Stomach smooth muscle (tissue), 2 donors: ENCODE measurements around the gene PIGO.

ENCODE experiments used
- H3K27ac ChIP-seq: one replicate; pipeline ENCODE4 v1.7.0; 2013; ENCODE audit warnings: mild to moderate bottlenecking, low read length, inconsistent platforms
- H3K27me3 ChIP-seq, 2 donors: one replicate each; pipeline ENCODE4 v1.7.0; 2013; ENCODE audit warnings: low read length in 2 of 2; ENCODE audit not compliant: insufficient read depth in 2 of 2, control insufficient read depth in 1 of 2
- H3K36me3 ChIP-seq, 2 donors: one replicate each; pipeline ENCODE4 v1.7.0; 2013; ENCODE audit warnings: low read length in 2 of 2; ENCODE audit not compliant: control insufficient read depth in 2 of 2, insufficient read depth in 2 of 2
- H3K4me1 ChIP-seq: one replicate; pipeline ENCODE4 v1.7.0; 2013; ENCODE audit warnings: low read length; ENCODE audit not compliant: control insufficient read depth, insufficient read depth
- H3K4me3 ChIP-seq, 2 donors: one replicate each; pipeline ENCODE4 v1.7.0; 2013; ENCODE audit warnings: low read length in 2 of 2
- H3K9ac ChIP-seq, 2 donors: one replicate each; pipeline ENCODE4 v1.7.0; 2013; ENCODE audit warnings: low read length in 2 of 2, mild to moderate bottlenecking in 1 of 2
- H3K9me3 ChIP-seq, 2 donors: one replicate each; pipeline ENCODE4 v1.7.0; 2013; ENCODE audit warnings: low read length in 2 of 2; ENCODE audit not compliant: control insufficient read depth in 2 of 2
- donor health status: healthy.
- donor health status: Pancreatic carcinoma.

Gene PIGO

DNA sequence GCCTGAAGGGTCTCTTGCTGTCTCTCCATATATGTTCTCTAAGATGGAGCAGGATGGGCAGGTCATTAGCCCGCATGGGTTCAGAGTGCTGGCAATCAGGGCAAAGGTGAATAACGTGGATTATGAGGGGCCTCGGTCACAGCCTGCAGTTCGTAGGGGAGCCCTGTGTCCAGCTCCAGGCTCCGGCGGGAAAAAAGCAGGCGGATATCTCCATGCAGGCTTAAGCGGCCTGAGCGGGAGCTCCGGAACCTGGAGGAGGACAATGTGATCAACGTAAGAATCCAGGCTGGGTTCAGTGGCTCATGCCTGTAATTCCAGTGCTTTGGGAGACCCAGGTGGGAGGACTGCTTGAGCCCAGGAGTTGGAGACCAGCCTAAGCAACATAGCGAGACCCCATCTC is 8.7 kb upstream of the PIGO start:
- Histone ChIP-seq H3K27ac (no peak overlapping the region), H3K9ac (no peak overlapping the region), H3K4me3 (no peak overlapping the region), H3K36me3 (peaks cover 20 to 46% of the 10 kb centered on the region in 2 donors), H3K9me3 (no peaks in the 10 kb centered on the region), H3K27me3 (no peaks in the 10 kb centered on the region), H3K4me1 (peaks cover 36% of the 10 kb centered on the region)

DNA sequence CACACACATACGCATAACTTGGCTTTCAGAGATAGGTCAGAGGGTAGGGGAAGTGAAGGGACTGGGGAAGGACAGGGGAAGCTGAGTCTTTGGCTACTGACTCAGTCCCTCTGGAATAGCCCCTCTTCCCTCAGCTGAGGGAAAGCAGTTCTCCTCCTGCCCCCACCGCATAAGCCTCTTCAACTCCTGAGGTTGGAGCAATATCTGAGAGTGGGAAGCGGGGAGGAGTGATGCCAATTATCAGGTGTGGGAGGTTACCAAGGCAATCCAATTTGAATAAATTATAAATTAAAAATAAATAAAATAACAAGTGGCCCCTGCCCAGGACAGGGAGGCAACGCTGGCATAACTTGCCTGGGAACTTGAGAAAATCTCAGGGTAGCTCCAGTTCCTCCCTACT is 8.2 kb upstream of the PIGO start:
- Histone ChIP-seq H3K9ac (no peak overlapping the region), H3K27ac (no peak overlapping the region), H3K4me1 (peaks cover 30% of the 10 kb centered on the region), H3K4me3 (no peak overlapping the region), H3K27me3 (no peaks in the 10 kb centered on the region), H3K36me3 (peaks cover 24 to 51% of the 10 kb centered on the region in 2 donors), H3K9me3 (no peaks in the 10 kb centered on the region)

DNA sequence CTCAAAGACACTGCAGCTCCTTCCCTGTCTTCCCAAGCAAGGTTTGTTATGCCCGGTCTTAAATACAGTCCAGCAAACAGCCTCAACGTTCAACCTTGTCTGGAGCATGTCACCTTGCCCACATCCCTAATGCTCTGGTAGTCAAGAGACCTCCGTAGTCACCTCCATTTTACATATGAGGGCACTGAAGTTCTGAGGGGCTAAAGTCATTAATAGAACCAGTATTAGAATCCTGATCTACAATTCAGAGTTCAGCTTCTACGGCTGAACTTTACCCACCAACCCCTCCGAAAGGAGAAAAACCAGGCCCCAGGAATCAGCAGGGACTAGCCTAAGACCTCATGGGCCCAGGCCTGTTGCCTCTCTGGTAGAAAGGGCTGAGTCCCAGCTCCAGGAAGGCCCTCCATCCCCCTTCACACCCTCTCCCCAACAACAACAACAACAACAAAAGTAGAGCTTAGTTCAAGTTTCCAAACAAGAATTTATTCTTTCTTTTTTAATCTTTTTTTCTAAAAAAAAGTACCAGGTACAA is 7.3 kb upstream of the PIGO start:
- Histone ChIP-seq H3K4me1 (peaks cover 25% of the 10 kb centered on the region), H3K27me3 (no peaks in the 10 kb centered on the region), H3K4me3 (peak overlapping the region; percentile 83 to 96), H3K9me3 (no peaks in the 10 kb centered on the region), H3K27ac (peak overlapping the region; percentile 94), H3K9ac (peak overlapping the region; percentile 92 to 98), H3K36me3 (peaks cover 27 to 57% of the 10 kb centered on the region in 2 donors)

DNA sequence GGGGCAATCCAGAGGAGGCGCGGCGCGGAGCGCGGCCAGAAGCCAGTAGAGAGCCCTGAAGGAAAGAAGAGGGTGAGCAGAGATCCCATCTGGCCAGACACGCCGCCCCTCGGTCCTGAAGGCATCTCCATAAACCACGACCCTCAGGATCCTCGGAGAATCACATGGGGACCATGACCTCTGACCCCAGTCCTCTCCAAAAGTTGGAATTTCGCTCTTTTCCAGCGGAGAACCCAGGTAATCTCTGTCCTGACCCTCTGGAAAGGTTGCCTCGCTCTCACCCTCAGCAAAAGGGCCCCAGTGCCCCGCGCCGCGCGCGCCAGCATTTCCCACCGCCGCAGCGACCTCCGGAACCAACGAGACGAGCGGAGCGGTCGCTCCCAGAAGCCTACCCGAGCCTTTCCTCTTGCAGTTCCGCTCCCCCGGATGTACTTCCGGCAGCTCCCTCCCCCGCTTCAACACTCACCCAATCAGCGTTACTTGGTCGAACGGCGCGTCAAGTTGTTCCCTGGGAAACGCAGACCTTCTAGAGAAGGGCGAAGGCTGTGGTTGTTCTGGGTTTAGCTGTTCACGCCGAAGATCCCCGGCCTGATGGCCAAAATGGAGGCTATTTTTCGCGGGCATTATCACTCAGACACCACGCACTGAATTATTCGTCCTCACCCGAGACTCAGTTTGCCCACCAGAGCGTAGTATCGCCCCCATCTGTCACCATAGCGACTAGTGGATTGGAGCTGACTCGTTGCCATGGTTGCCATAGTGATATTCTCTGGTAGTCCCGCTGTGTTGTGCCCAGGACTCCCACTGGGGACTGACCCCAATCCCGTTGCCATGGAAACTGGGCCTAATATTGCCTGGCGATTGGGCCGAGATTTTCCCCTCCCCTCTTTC is 6.6 kb upstream of the PIGO start, which contains the start of gene STOML2:
Gene STOML2 (minus strand): TSS at position 363 of the 891 bp plus-strand sequence. CDS start 37 bp downstream, at position 326.
- Histone ChIP-seq H3K9me3 (no peaks in the 10 kb centered on the region), H3K9ac (peak within 1 kb of the TSS; percentile 92 to 98), H3K4me3 (peak within 1 kb of the TSS; percentile 83 to 96), H3K4me1 (peaks cover 25% of the 10 kb centered on the region), H3K27ac (peak within 1 kb of the TSS; percentile 94), H3K27me3 (no peaks in the 10 kb centered on the region), H3K36me3 (peaks cover 27 to 51% of the 10 kb centered on the region in 2 donors)

- peak overlapping the region; percentile 83 to 96 for H3K4me3 ChIP-seq
- H3K27me3 ChIP-seq, result no peaks in the 10 kb centered on the region
- peaks cover 27 to 49% of the 10 kb centered on the region in 2 donors for H3K36me3 ChIP-seq
- no peaks in the 10 kb centered on the region for H3K9me3 ChIP-seq
- peaks cover 25% of the 10 kb centered on the region for H3K4me1 ChIP-seq
- peak overlapping the region; percentile 92 to 98 for H3K9ac ChIP-seq
- peak overlapping the region; percentile 94 for H3K27ac ChIP-seq
Observed at GRCh38 chr9:35102465-35102768, 6.0 kb upstream of the PIGO start.

- H3K27ac ChIP-seq, result no peak overlapping the region
- H3K36me3 ChIP-seq, result peaks cover 24 to 34% of the 10 kb centered on the region in 2 donors
- no peaks in the 10 kb centered on the region for H3K9me3 ChIP-seq
- no peak overlapping the region for H3K9ac ChIP-seq
- H3K4me1 ChIP-seq, result peaks cover 24% of the 10 kb centered on the region
- H3K27me3 ChIP-seq, result no peaks in the 10 kb centered on the region
- no peak overlapping the region for H3K4me3 ChIP-seq
Observed at GRCh38 chr9:35097573-35097972, 1.2 kb upstream of the PIGO start.

GRCh38 chr9:35091536-35091935 is 4.9 kb downstream of the PIGO start:
- no peak overlapping the region for H3K4me3 ChIP-seq

DNA sequence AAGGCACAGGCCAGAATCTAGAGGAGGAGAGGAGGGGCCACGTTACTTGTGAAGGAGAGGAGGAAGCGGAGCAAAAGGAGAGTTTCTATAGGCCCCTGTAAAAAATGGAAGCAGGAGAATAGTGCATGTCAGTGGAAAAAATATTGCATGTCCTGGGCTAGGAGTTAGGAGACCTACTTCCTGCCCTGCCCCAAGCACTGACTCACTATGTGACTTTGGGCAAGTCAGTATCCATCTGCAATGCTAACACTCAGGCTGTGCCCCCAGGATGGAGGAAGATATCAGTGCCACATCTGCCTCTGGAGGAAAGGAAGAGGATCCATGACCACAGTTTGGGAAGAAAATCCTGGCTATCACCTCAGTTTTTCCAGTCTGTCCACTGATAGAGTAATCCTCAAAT is 7.0 kb downstream of the PIGO start:
- no peaks in the 10 kb centered on the region for H3K9me3 ChIP-seq
- H3K27ac ChIP-seq, result no peak overlapping the region
- no peaks in the 10 kb centered on the region for H3K4me1 ChIP-seq
- peaks cover 36 to 49% of the 10 kb centered on the region in 2 donors for H3K36me3 ChIP-seq
- H3K27me3 ChIP-seq, result no peaks in the 10 kb centered on the region
- no peak overlapping the region for H3K9ac ChIP-seq
- H3K4me3 ChIP-seq, result no peak overlapping the region

More at GRCh38 chr9:35091536-35091935, 4.9 kb downstream of the PIGO start:
- no peaks in the 10 kb centered on the region for H3K9me3 ChIP-seq
- peaks cover 9% of the 10 kb centered on the region for H3K4me1 ChIP-seq
- no peaks in the 10 kb centered on the region for H3K27me3 ChIP-seq
- H3K36me3 ChIP-seq, result peaks cover 36 to 49% of the 10 kb centered on the region in 2 donors
- H3K9ac ChIP-seq, result no peak overlapping the region
- H3K27ac ChIP-seq, result no peak overlapping the region

GRCh38 chr9:35085078-35085477 is 11.3 kb downstream of the PIGO start:
- Histone ChIP-seq H3K27me3 (no peaks in the 10 kb centered on the region), H3K9me3 (no peaks in the 10 kb centered on the region), H3K4me1 (no peaks in the 10 kb centered on the region), H3K27ac (no peak overlapping the region), H3K36me3 (peaks cover 12 to 21% of the 10 kb centered on the region in 2 donors), H3K4me3 (no peak overlapping the region), H3K9ac (no peak overlapping the region)

- H3K9ac ChIP-seq, result peak within 1 kb of the TSS; percentile 46 to 74
- H3K4me3 ChIP-seq, result peak within 1 kb of the TSS; percentile 89 to 90
- H3K4me1 ChIP-seq, result peaks cover 18% of the 10 kb centered on the region
- peaks cover 0 to 7% of the 10 kb centered on the region in 2 donors for H3K36me3 ChIP-seq
- no peaks in the 10 kb centered on the region for H3K27me3 ChIP-seq
- H3K9me3 ChIP-seq, result no peaks in the 10 kb centered on the region
- peak within 1 kb of the TSS; percentile 62 for H3K27ac ChIP-seq
Observed at GRCh38 chr9:35079426-35080341, 16.7 kb downstream of the PIGO start, which contains the start of gene FANCG. Gene FANCG, minus strand, starts transcription at chr9:35079942. Its CDS starts 418 bp downstream, at chr9:35079524.
